ENCODE data around the gene C15orf39. TPM values are rescaled to one million over a fixed set of nuclear protein-coding genes. Genes with fewer than 3 reads are reported as not detected.

Gene C15orf39
- total RNA-seq, 1 donor from 2014 or later: 0.31 TPM

Small RNAs within 50 kb of the gene (small RNA-seq; reads per million reads assigned to genes)
- not detected for gene AC068338.1

Other genes with a start within 250 kb of the C15orf39 start
- 6.4 TPM for gene RPP25, start 245.1 kb upstream of the C15orf39 start, total RNA-seq
- gene SCAMP5, start 206.3 kb upstream of the C15orf39 start, total RNA-seq: 51.3 TPM
- 7.2 TPM for gene PPCDC, start 178.3 kb upstream of the C15orf39 start, total RNA-seq
- not detected for gene GOLGA6C, start 56.5 kb downstream of the C15orf39 start, total RNA-seq
- gene GOLGA6D, start 81.0 kb downstream of the C15orf39 start, total RNA-seq: not detected
- 17.5 TPM for gene COMMD4, start 134.2 kb downstream of the C15orf39 start, total RNA-seq
- 26.2 TPM for gene NEIL1, start 145.2 kb downstream of the C15orf39 start, total RNA-seq
- 70.3 TPM for gene MAN2C1, start 166.7 kb downstream of the C15orf39 start, total RNA-seq
- gene SIN3A, start 249.8 kb downstream of the C15orf39 start, total RNA-seq: 34.8 TPM

Measured in occipital lobe (tissue), 2 donors.